Lower lobe of right lung (tissue), 2 donors: ENCODE measurements around the gene ERC1. TPM values are rescaled to one million over a fixed set of nuclear protein-coding genes. Genes with fewer than 3 reads are reported as not detected.

Experiments used
- ATAC-seq, 2 donors: fragments of 200-7000 bp; cut with Tn5 transposase; one replicate each; pipeline ENCODE4 v1.9.1; 2020 to 2022; ENCODE audit warnings: mild to moderate bottlenecking in 2 of 2, moderate library complexity in 2 of 2
- DNase-seq: peaks from one replicate; pipeline ENCODE4 v3.0.0-alpha.2; 2020
- H3K27ac ChIP-seq: fragments of 200-600 bp; one replicate; pipeline ENCODE4 v1.8.0; 2022
- H3K27me3 ChIP-seq: fragments of 200-600 bp; one replicate; pipeline ENCODE4 v1.8.0; 2022; ENCODE audit warnings: low read depth
- H3K36me3 ChIP-seq: fragments of 200-600 bp; one replicate; pipeline ENCODE4 v1.8.0; 2022; ENCODE audit warnings: mild to moderate bottlenecking
- H3K4me1 ChIP-seq: fragments of 200-600 bp; one replicate; pipeline ENCODE4 v1.8.0; 2022
- H3K4me3 ChIP-seq: fragments of 200-600 bp; one replicate; pipeline ENCODE4 v1.8.0; 2022; ENCODE audit warnings: mild to moderate bottlenecking
- H3K9me3 ChIP-seq: fragments of 200-600 bp; one replicate; pipeline ENCODE4 v1.8.0; 2022
- CTCF ChIP-seq: fragments of 200-600 bp; IDR thresholded peaks from one replicate; pipeline ENCODE4 v1.8.0; 2022; ENCODE audit warnings: antibody characterized with exemption, mild to moderate bottlenecking
- intact Hi-C: fragments of 100-400 bp; cut with DNase I; formaldehyde crosslinking; loops from one replicate; pipeline ENCODE4 v1.11.0; 2022
- long read RNA-seq: library from polyadenylated mRNA; unstranded; transcript quantifications from one replicate; pipeline ENCODE4 v2.0.0, GENCODE V29; 2021
- total RNA-seq: library from RNA; stranded (reverse); fragmentation: NEBNext Ultra II Directional; extraction: Animal tissue kit (Norgen Biotek cat#: 25700); gene quantifications from one replicate; pipeline ENCODE4 v1.2.1, GENCODE V29; 2021
- donor health status: DM: no; HTN: yes; CAD: no; lungs with severe emphysema.

Gene ERC1
- 66.3 TPM for total RNA-seq
- long read RNA-seq, full-length matches to known transcripts = 6 of 53 reads
- long read RNA-seq, partial matches to known transcripts = 14 of 53 reads
- long read RNA-seq, other reads (novel, unspliced or antisense) = 33 of 53 reads

- ATAC-seq (peak; percentile 97 to 98), DNase-seq (peak; percentile 92)
- no peaks in the 10 kb centered on the region for H3K9me3 ChIP-seq
- intact Hi-C loops = no loop called here
- peaks cover 49% of the 10 kb centered on the region for H3K4me1 ChIP-seq
- no peaks in the 10 kb centered on the region for H3K36me3 ChIP-seq
- no peak for TF ChIP-seq CTCF
- no peaks in the 10 kb centered on the region for H3K27me3 ChIP-seq
- peak within 1 kb of the TSS; percentile 84 for H3K4me3 ChIP-seq
- H3K27ac ChIP-seq = peak within 1 kb of the TSS; percentile 98
Measured at GRCh38 chr12:990661-991349, at the start of gene ERC1. Gene ERC1 (plus strand): TSS chr12:991223. CDS start chr12:1027904, 36,681 bp downstream.

- H3K27ac ChIP-seq = no peak overlapping the region
- peaks cover 32% of the 10 kb centered on the region for H3K36me3 ChIP-seq
- DNase-seq (no peak), ATAC-seq (no peak)
- no peaks in the 10 kb centered on the region for H3K9me3 ChIP-seq
- H3K4me1 ChIP-seq = peaks cover 3% of the 10 kb centered on the region
- TF ChIP-seq CTCF = no peak
- no peaks in the 10 kb centered on the region for H3K27me3 ChIP-seq
- intact Hi-C loops = no loop called here
- H3K4me3 ChIP-seq = no peak overlapping the region
Measured at GRCh38 chr12:943051-943450, 48.0 kb upstream of the ERC1 start.

GRCh38 chr12:944211-944610 is 46.8 kb upstream of the ERC1 start:
- Histone ChIP-seq H3K27ac (no peak overlapping the region), H3K4me3 (no peak overlapping the region), H3K36me3 (peaks cover 30% of the 10 kb centered on the region), H3K4me1 (peaks cover 11% of the 10 kb centered on the region), H3K27me3 (no peaks in the 10 kb centered on the region), H3K9me3 (no peaks in the 10 kb centered on the region)
- DNase-seq (no peak), ATAC-seq (no peak)
- intact Hi-C loops = no loop called here
- no peak for TF ChIP-seq CTCF

GRCh38 chr12:946212-946611 is 44.8 kb upstream of the ERC1 start:
- DNase-seq (no peak), ATAC-seq (no peak)
- intact Hi-C loops = no loop called here
- Histone ChIP-seq H3K4me1 (peaks cover 11% of the 10 kb centered on the region), H3K4me3 (no peak overlapping the region), H3K27me3 (no peaks in the 10 kb centered on the region), H3K36me3 (peaks cover 16% of the 10 kb centered on the region), H3K9me3 (no peaks in the 10 kb centered on the region), H3K27ac (no peak overlapping the region)
- TF ChIP-seq CTCF = no peak

- TF ChIP-seq CTCF = no peak
- H3K27ac ChIP-seq = no peak overlapping the region
- intact Hi-C loops = no loop called here
- DNase-seq (no peak), ATAC-seq (no peak)
- peaks cover 11% of the 10 kb centered on the region for H3K4me1 ChIP-seq
- no peaks in the 10 kb centered on the region for H3K9me3 ChIP-seq
- no peak overlapping the region for H3K4me3 ChIP-seq
- H3K27me3 ChIP-seq = no peaks in the 10 kb centered on the region
- H3K36me3 ChIP-seq = peaks cover 13% of the 10 kb centered on the region
Measured at GRCh38 chr12:946631-947030, 44.4 kb upstream of the ERC1 start.
